Measurements from ENCODE around the gene PTPN6. TPM values are rescaled to one million over a fixed set of nuclear protein-coding genes. Genes with fewer than 3 reads are reported as not detected.

Gene PTPN6
- total and polyA plus RNA-seq, 7 donors: 1.3 to 7.6 (median 3.6) TPM

- no peaks in the 10 kb centered on the region for H3K9me3 ChIP-seq
- no peak overlapping the region for H3K27ac ChIP-seq
- DNase-seq: no peak
- no peaks in the 10 kb centered on the region for H3K36me3 ChIP-seq (ENCODE audit: insufficient read depth in 1 of 2, low read depth in 1 of 2)
- no peak overlapping the region for H3K4me3 ChIP-seq
- no peak for ATAC-seq
- TF ChIP-seq CTCF (IDR thresholded peaks at IDR 0.05): no peak
- intact Hi-C loops (cut with DNase I): no loop called here
- 76 to 80% (median 79%) methylated on average over 13 to 14 of the region's 14 CpGs for WGBS, 3 donors
- H3K27me3 ChIP-seq (ENCODE audit: insufficient read depth in 3 of 3, low read length in 2 of 3): peaks cover 0 to 19% (median 17%) of the 10 kb centered on the region in 3 donors
- H3K4me1 ChIP-seq: no peaks in the 10 kb centered on the region
Measured at GRCh38 chr12:6917491-6918231, 33.5 kb upstream of the PTPN6 start.

GRCh38 chr12:6919588-6919987 is 31.6 kb upstream of the PTPN6 start:
- Histone ChIP-seq H3K9me3 (no peaks in the 10 kb centered on the region), H3K4me1 (peaks cover 8% of the 10 kb centered on the region), H3K4me3 (no peak overlapping the region), H3K27ac (no peak overlapping the region), H3K27me3 (ENCODE audit: insufficient read depth in 3 of 3, low read length in 2 of 3) (peaks cover 0 to 16% (median 7%) of the 10 kb centered on the region in 3 donors), H3K36me3 (ENCODE audit: insufficient read depth in 1 of 2, low read depth in 1 of 2) (no peaks in the 10 kb centered on the region)
- no peak for ATAC-seq
- TF ChIP-seq CTCF (IDR thresholded peaks at IDR 0.05): no peak
- no peak for DNase-seq
- 70 to 79% (median 78%) methylated on average over 7 of the region's 7 CpGs for WGBS, 3 donors
- intact Hi-C loops (cut with DNase I): no loop called here

GRCh38 chr12:6921539-6921938 is 29.6 kb upstream of the PTPN6 start:
- no peak overlapping the region for H3K4me3 ChIP-seq
- no peaks in the 10 kb centered on the region for H3K9me3 ChIP-seq
- ATAC-seq (no peak), DNase-seq (no peak)
- H3K27me3 ChIP-seq (ENCODE audit: insufficient read depth in 3 of 3, low read length in 2 of 3): no peaks in the 10 kb centered on the region
- no peak overlapping the region for H3K27ac ChIP-seq
- no peaks in the 10 kb centered on the region for H3K36me3 ChIP-seq (ENCODE audit: insufficient read depth in 1 of 2, low read depth in 1 of 2)
- no peak for TF ChIP-seq CTCF (IDR thresholded peaks at IDR 0.05)
- H3K4me1 ChIP-seq: peaks cover 25% of the 10 kb centered on the region
- 80 to 85% (median 82%) methylated on average over 7 of the region's 7 CpGs for WGBS, 3 donors
- intact Hi-C loops (cut with DNase I): loop anchor here in 1 of 2 donors (5.0 kb wide), 1 partner anchor 41 kb away; no protein-coding TSS in a partner anchor

- DNase-seq: no peak
- no peaks in the 10 kb centered on the region for H3K36me3 ChIP-seq (ENCODE audit: insufficient read depth in 1 of 2, low read depth in 1 of 2)
- TF ChIP-seq CTCF (IDR thresholded peaks at IDR 0.05): no peak
Measured at GRCh38 chr12:6921996-6922946, 28.9 kb upstream of the PTPN6 start.

More at GRCh38 chr12:6921996-6922946, 28.9 kb upstream of the PTPN6 start:
- intact Hi-C loops (cut with DNase I): loop anchor here in 1 of 2 donors (5.0 kb wide), 1 partner anchor 40 kb away; no protein-coding TSS in a partner anchor
- ATAC-seq: no peak
- Histone ChIP-seq H3K9me3 (no peaks in the 10 kb centered on the region), H3K27me3 (ENCODE audit: insufficient read depth in 3 of 3, low read length in 2 of 3) (no peaks in the 10 kb centered on the region), H3K27ac (no peak overlapping the region), H3K4me3 (no peak overlapping the region), H3K4me1 (peaks cover 28% of the 10 kb centered on the region)
- WGBS, 3 donors: 72 to 81% (median 73%) methylated on average over 9 of the region's 9 CpGs
